Progenitor cell of endocrine pancreas (in vitro differentiated cells): ENCODE measurements around the gene DHRS12. TPM values are rescaled to one million over a fixed set of nuclear protein-coding genes. Genes with fewer than 3 reads are reported as not detected.
A peak's percentile ranks its signal among the peaks of the same experiment; 100 is the strongest.

Experiments
- DNase-seq: peaks from one replicate; pipeline ENCODE4 v3.0.0; 2021; ENCODE audit warnings: low spot score; ENCODE audit not compliant: unreplicated experiment
- H3K27ac Mint-ChIP-seq: 2 replicates; pipeline ENCODE4 v1.8.0; 2021; ENCODE audit warnings: mild to moderate bottlenecking, moderate library complexity, mixed read lengths
- H3K27me3 Mint-ChIP-seq: 2 replicates; pipeline ENCODE4 v1.8.0; 2021; ENCODE audit warnings: mixed read lengths
- H3K36me3 Mint-ChIP-seq: 2 replicates; pipeline ENCODE4 v1.8.0; 2022; ENCODE audit warnings: mixed read lengths; ENCODE audit not compliant: insufficient read depth
- H3K4me1 Mint-ChIP-seq: 2 replicates; pipeline ENCODE4 v1.8.0; 2021; ENCODE audit warnings: low read depth, mixed read lengths
- H3K4me3 Mint-ChIP-seq: 2 replicates; pipeline ENCODE4 v1.8.0; 2021; ENCODE audit warnings: low read depth, mild to moderate bottlenecking, moderate library complexity, mixed read lengths
- H3K9me3 Mint-ChIP-seq: 2 replicates; pipeline ENCODE4 v1.8.0; 2021; ENCODE audit warnings: low read depth, mixed read lengths
- CTCF ChIP-seq: fragments of 200-600 bp; sonication (generic); IDR thresholded peaks from one replicate; pipeline ENCODE4 v1.5.0; 2021; ENCODE audit warnings: antibody characterized with exemption, mild to moderate bottlenecking; ENCODE audit not compliant: unreplicated experiment
- total RNA-seq: library from RNA; stranded (reverse); gene quantifications from 2 replicates; pipeline ENCODE4 v1.2.1, GENCODE V29; 2021

The DHRS12 gene
- total RNA-seq, 1 donor from 2014 or later: 19.6 TPM

DNA sequence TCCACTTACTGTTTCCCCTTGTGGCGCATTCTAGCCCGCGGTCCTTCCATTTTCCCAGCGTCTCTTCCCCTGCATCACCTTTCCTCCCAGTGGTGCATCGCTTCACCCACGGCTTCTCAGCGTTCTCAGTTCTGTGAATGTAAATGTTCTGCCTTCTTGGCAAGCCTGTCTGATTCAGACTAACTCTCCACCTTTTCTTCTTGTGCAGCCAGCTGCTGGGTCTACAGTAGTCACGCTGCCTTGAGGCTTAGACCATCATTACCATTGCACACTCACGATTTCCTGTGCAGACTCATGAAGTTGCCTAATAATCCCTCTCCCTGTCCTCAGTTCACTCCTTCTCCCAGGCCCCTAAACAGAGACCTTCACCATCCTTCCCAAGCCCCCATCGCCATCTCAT lies 75.0 kb downstream of the DHRS12 start:
- Mint-ChIP-seq H3K4me1 (peaks cover 2% of the 10 kb centered on the region), H3K27me3 (no peaks in the 10 kb centered on the region), H3K27ac (no peak overlapping the region), H3K36me3 (peaks cover 9% of the 10 kb centered on the region), H3K4me3 (no peak overlapping the region), H3K9me3 (no peaks in the 10 kb centered on the region)
- TF ChIP-seq CTCF: no peak
- DNase-seq: no peak

DNA sequence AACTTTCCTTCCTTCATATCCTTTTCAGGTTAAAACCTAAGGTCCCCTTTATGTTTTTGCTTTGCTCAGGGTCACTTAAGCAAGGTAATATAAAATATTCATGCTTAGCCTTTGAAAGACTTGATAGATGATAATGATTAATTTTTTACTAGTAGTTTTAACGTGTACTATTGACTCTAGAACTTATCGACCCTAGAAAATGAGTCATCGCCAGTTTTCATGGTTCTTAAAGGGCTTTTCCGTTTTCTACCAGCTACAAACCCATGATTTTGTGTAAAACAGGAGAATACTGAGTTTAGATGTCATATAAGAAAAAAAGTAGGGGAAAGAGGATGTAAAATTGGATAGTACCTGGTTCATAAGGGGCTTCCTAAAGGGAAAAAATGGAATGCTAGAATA lies 75.7 kb downstream of the DHRS12 start:
- H3K4me3 Mint-ChIP-seq: no peak overlapping the region
- no peak overlapping the region for H3K27ac Mint-ChIP-seq
- DNase-seq: no peak
- H3K9me3 Mint-ChIP-seq: no peaks in the 10 kb centered on the region
- H3K27me3 Mint-ChIP-seq: no peaks in the 10 kb centered on the region
- no peak for TF ChIP-seq CTCF
- H3K4me1 Mint-ChIP-seq: peaks cover 2% of the 10 kb centered on the region
- H3K36me3 Mint-ChIP-seq: peaks cover 9% of the 10 kb centered on the region

GRCh38 chr13:51727634-51728274 lies 76.2 kb downstream of the DHRS12 start:
- DNase-seq: no peak
- peaks cover 9% of the 10 kb centered on the region for H3K36me3 Mint-ChIP-seq
- peaks cover 2% of the 10 kb centered on the region for H3K4me1 Mint-ChIP-seq
- no peak overlapping the region for H3K4me3 Mint-ChIP-seq
- no peaks in the 10 kb centered on the region for H3K27me3 Mint-ChIP-seq
- TF ChIP-seq CTCF: no peak
- H3K9me3 Mint-ChIP-seq: no peaks in the 10 kb centered on the region
- H3K27ac Mint-ChIP-seq: no peak overlapping the region

DNA sequence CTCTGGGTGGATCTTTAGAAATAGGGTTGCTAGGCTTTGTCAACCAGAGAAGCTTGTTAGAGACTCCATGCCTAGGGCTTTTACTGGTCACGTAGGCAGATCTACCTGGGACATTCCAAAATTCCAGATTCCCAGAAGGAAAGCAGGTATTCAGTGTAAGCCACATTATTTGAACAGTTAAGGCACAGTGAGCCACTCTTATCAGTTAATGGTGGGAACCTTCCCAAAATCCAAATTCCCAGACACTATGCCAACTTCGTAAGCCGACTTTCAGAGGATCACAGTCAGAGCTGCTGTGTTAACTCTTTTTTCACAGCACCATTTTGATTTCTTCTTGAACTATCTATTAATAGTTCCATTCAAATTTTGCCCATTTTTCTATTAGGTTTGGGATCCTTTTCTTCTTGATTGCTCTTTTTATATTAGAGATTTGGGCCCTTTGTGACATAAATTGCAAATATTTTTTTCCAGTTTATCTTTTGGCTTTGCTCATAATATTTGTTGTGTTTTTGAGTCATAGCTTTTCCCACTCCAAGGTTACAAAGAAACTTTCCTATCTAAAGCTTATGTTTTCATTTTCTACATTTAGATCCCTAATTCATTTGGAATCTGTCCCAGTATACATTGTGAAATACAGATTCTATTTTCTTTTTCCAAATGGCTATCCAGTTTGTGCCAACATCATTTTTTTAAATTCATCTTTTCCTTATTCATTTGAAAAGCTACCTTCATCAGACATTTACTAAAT lies 77.3 kb downstream of the DHRS12 start:
- Mint-ChIP-seq H3K27me3 (no peaks in the 10 kb centered on the region), H3K36me3 (peaks cover 9% of the 10 kb centered on the region), H3K4me1 (peaks cover 5% of the 10 kb centered on the region), H3K9me3 (no peaks in the 10 kb centered on the region), H3K27ac (peak overlapping the region; percentile 9), H3K4me3 (no peak overlapping the region)
- DNase-seq: no peak
- TF ChIP-seq CTCF: no peak

DNA sequence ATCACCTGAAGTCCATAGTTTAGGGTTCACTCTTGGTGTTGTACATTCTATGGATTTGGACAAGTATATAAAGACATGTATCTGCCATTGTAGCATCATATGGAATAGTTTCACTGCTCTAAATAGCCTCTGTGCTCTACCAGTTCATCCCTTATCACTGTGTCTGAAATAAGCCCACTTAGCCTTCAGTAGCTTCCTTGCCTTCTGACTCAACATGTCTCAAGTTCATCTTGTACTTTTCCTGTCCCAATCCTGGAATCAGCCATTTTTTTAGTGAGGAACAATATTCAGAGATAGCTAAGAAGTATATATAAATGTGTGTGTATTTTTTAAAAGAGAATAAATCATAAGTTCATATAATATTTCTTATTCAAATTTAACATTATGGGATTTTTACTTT lies 79.2 kb downstream of the DHRS12 start:
- Mint-ChIP-seq H3K4me3 (no peak overlapping the region), H3K4me1 (peaks cover 5% of the 10 kb centered on the region), H3K9me3 (no peaks in the 10 kb centered on the region), H3K27ac (no peak overlapping the region), H3K27me3 (no peaks in the 10 kb centered on the region), H3K36me3 (peaks cover 9% of the 10 kb centered on the region)
- no peak for TF ChIP-seq CTCF
- no peak for DNase-seq
